GM12891 (cell line): ENCODE measurements around the gene OFD1.

ENCODE experiments used
- POLR2A ChIP-seq: IDR thresholded peaks from 2 replicates; pipeline ENCODE4 v1.6.1; 2011; ENCODE audit warnings: low read depth, low read length, control low read depth
- POLR2AphosphoS5 ChIP-seq: IDR thresholded peaks from 2 replicates; pipeline ENCODE4 v1.6.1; 2011; ENCODE audit warnings: low read depth, low read length, control low read depth
- TAF1 ChIP-seq: IDR thresholded peaks from 2 replicates; pipeline ENCODE4 v1.6.1; 2011; ENCODE audit warnings: low read depth, low read length, control low read depth

DNA sequence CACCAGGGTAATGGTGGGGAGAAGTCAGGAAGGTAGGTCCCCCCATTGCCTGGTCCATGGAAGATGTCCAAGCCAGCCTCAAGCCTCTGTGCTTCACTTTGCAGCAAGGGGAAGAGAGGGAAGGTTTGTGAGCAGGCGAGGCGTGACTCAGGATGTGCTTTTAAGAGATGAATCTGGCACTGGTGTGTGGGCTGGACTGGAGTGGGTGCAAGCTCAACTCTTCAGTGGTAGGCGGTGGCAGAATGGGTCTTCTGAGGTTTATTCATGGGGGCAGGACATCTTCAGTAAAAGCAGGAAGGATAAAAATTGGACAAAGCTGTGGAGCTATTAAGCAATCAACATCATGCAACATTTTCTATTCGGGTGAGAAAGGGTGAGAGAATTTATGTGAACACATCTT lies 63.0 kb downstream of the OFD1 start:
- no peak for TF ChIP-seq POLR2A
- TF ChIP-seq POLR2AphosphoS5, result no peak
- no peak for TF ChIP-seq TAF1
